LNCaP clone FGC (cell line): Measurements from ENCODE around the gene ZFHX3.

Source experiments
- DNase-seq: peaks from one replicate; pipeline ENCODE4 v3.0.0-alpha.2; 2011; ENCODE audit warnings: low read depth
- H3K4me3 ChIP-seq: 2 replicates; pipeline ENCODE4 v1.5.1; 2011; ENCODE audit warnings: mild to moderate bottlenecking, low read depth, low read length, control low read depth
- CTCF ChIP-seq: IDR thresholded peaks from 2 replicates; pipeline ENCODE4 v1.5.1; 2012; ENCODE audit warnings: mild to moderate bottlenecking; ENCODE audit not compliant: control insufficient read depth, insufficient read depth; ENCODE audit errors: extremely low read depth

ZFHX3 gene

GRCh38 chr16:72850853-72851252, 197.1 kb downstream of the ZFHX3 start:
- H3K4me3 ChIP-seq: no peak overlapping the region
- DNase-seq: no peak
- TF ChIP-seq CTCF: no peak

GRCh38 chr16:72850021-72850420, 197.9 kb downstream of the ZFHX3 start:
- no peak for TF ChIP-seq CTCF
- no peak for DNase-seq
- H3K4me3 ChIP-seq: no peak overlapping the region

GRCh38 chr16:72848759-72849664, 198.9 kb downstream of the ZFHX3 start:
- no peak for TF ChIP-seq CTCF
- DNase-seq: peak; percentile 65
- no peak overlapping the region for H3K4me3 ChIP-seq

GRCh38 chr16:72848028-72848400, 199.9 kb downstream of the ZFHX3 start:
- no peak overlapping the region for H3K4me3 ChIP-seq
- TF ChIP-seq CTCF: no peak
- no peak for DNase-seq

GRCh38 chr16:72847187-72848027, 200.5 kb downstream of the ZFHX3 start:
- no peak overlapping the region for H3K4me3 ChIP-seq
- no peak for DNase-seq
- TF ChIP-seq CTCF: peak; percentile 76

GRCh38 chr16:72846594-72846993, 201.3 kb downstream of the ZFHX3 start:
- DNase-seq: no peak
- no peak overlapping the region for H3K4me3 ChIP-seq
- no peak for TF ChIP-seq CTCF
